HepG2 (cell line): ENCODE data around the gene LMAN2. TPM values are rescaled to one million over a fixed set of nuclear protein-coding genes. Genes with fewer than 3 reads are reported as not detected.
A peak's percentile ranks its signal among the peaks of the same experiment; 100 is the strongest.

Experiments used
- ATM ChIP-seq: fragments of 450-650 bp; IDR thresholded peaks from 2 replicates; pipeline ENCODE4 v1.7.1; 2017; ENCODE audit warnings: mild to moderate bottlenecking, borderline replicate concordance
- BCLAF1 ChIP-seq: fragments of 450-650 bp; IDR thresholded peaks from 2 replicates; pipeline ENCODE4 v1.6.1; 2017; ENCODE audit warnings: mild to moderate bottlenecking
- CBFB ChIP-seq: sonication (generic); formaldehyde crosslinking; IDR thresholded peaks from 2 replicates; pipeline ENCODE4 v1.4.0; 2020; ENCODE audit warnings: missing genetic modification reagents
- GZF1 ChIP-seq: sonication (generic); formaldehyde crosslinking; IDR thresholded peaks from 2 replicates; pipeline ENCODE4 v1.5.1; 2020; ENCODE audit warnings: mild to moderate bottlenecking, missing genetic modification reagents
- HMGXB3 ChIP-seq: sonication (generic); formaldehyde crosslinking; IDR thresholded peaks from 2 replicates; pipeline ENCODE4 v1.4.0; 2020; ENCODE audit warnings: missing genetic modification reagents, borderline replicate concordance
- JUNB ChIP-seq: sonication (generic); formaldehyde crosslinking; IDR thresholded peaks from 2 replicates; pipeline ENCODE4 v1.8.0; 2022; ENCODE audit warnings: missing genetic modification reagents, mild to moderate bottlenecking, borderline replicate concordance
- PBX2 ChIP-seq: IDR thresholded peaks from 2 replicates; pipeline ENCODE4 v1.6.1; 2016; ENCODE audit warnings: control low read depth
- RCOR2 ChIP-seq: IDR thresholded peaks from 2 replicates; pipeline ENCODE4 v1.6.1; 2016; ENCODE audit warnings: missing biosample characterization, missing genetic modification reagents
- SKIL ChIP-seq: sonication (generic); formaldehyde crosslinking; IDR thresholded peaks from 2 replicates; pipeline ENCODE4 v1.8.0; 2022; ENCODE audit warnings: missing genetic modification reagents, mild to moderate bottlenecking, moderate library complexity, borderline replicate concordance
- TOE1 ChIP-seq: sonication (generic); formaldehyde crosslinking; IDR thresholded peaks from 2 replicates; pipeline ENCODE4 v1.4.0; 2020; ENCODE audit warnings: mild to moderate bottlenecking, missing genetic modification reagents
- ZFP91 ChIP-seq: sonication (generic); formaldehyde crosslinking; IDR thresholded peaks from 2 replicates; pipeline ENCODE4 v1.9.0; 2022; ENCODE audit warnings: missing genetic modification reagents, mild to moderate bottlenecking, borderline replicate concordance
- ZMAT3 ChIP-seq: sonication (generic); formaldehyde crosslinking; conservative IDR thresholded peaks from 2 replicates; pipeline ENCODE4 v1.7.0; 2021; ENCODE audit warnings: missing genetic modification reagents
- ZNF562 ChIP-seq: sonication (generic); formaldehyde crosslinking; IDR thresholded peaks from 2 replicates; pipeline ENCODE4 v1.8.0; 2022; ENCODE audit warnings: missing genetic modification reagents, borderline replicate concordance
- polyA plus RNA-seq, 8 experiments: library from polyadenylated mRNA; depleted of rRNA in 3 of 8; stranded (reverse) in 7 of 8; unstranded in 1 of 8; fragments of >200 nt; fragmentation: Illumina TruSeq in 4 of 8; extraction: Trizol in 4 of 8; gene quantifications; 2 replicates each; pipeline versions ENCODE4 v1.2.1 to v1.2.3, GENCODE V29; 2011 to 2016; ENCODE audit warnings: low read depth in 4 of 8, missing spikeins in 1 of 8, mixed read lengths in 1 of 8; ENCODE audit not compliant: insufficient read depth in 1 of 8
- total RNA-seq, 5 experiments: library from RNA; depleted of rRNA; stranded (reverse); fragments of >200 nt; fragmentation: Illumina TruSeq; extraction: Trizol; gene quantifications; 2 replicates each; pipeline ENCODE4 v1.2.3, GENCODE V29; 2016; ENCODE audit warnings: low read depth in 1 of 5

The LMAN2 gene
- total and polyA plus RNA-seq, 2 of the 13 experiments (the other 11 are each of a cell fraction or from before 2014, with no cell fraction given) = 191 to 197 TPM

GRCh38 chr5:177303121-177303924 lies 48.1 kb downstream of the LMAN2 start, which contains the start of the genes PRELID1 and RAB24 (continued):
- TF ChIP-seq CBFB (CRISPR knock-in tag) (peak; percentile 64; the same call in 1 of the 2 replicates), BCLAF1 (no peak), HMGXB3 (0 out of 2 replicates have a peak, but pooled peaks have one; percentile 38), ZMAT3 (CRISPR knock-in tag) (no peak), ATM (no peak), GZF1 (peak; percentile 48), ZFP91 (CRISPR knock-in tag) (peak; percentile 76; the same call in 1 of the 2 replicates), SKIL (peak; percentile 66), PBX2 (CRISPR knock-in tag) (no peak), TOE1 (CRISPR knock-in tag) (0 out of 2 replicates have a peak, but pooled peaks have one; percentile 73), ZNF562 (CRISPR knock-in tag) (no peak), JUNB (CRISPR knock-in tag) (no peak), RCOR2 (CRISPR knock-in tag) (no peak)
